GM23248 (cell line): ENCODE measurements around the gene CIPC.

Source experiments
- EZH2 ChIP-seq: fragments of 200-600 bp; sonication (generic); IDR thresholded peaks from 2 replicates; pipeline ENCODE4 v1.6.1; 2018; ENCODE audit warnings: antibody characterized with exemption, mild to moderate bottlenecking; ENCODE audit not compliant: insufficient read depth, poor library complexity, severe bottlenecking
- EZH2phosphoT487 ChIP-seq: fragments of 200-600 bp; sonication (generic); IDR thresholded peaks from 2 replicates; pipeline ENCODE4 v1.6.1; 2018; ENCODE audit warnings: antibody characterized with exemption, moderate library complexity, mild to moderate bottlenecking, low read depth; ENCODE audit not compliant: insufficient read depth

- TF ChIP-seq EZH2 (no peak), EZH2phosphoT487 (no peak)
Measured at GRCh38 chr14:77083082-77083481, 15.0 kb upstream of the CIPC start.
